Adrenal gland (tissue), 5 donors: ENCODE measurements around the gene MOB3B.

ENCODE experiments used
- CTCF ChIP-seq, 6 experiments: fragments of 450-650 bp in 4 of 6; fragments of 200-600 bp in 2 of 6; sonication (generic) in 1 of 6; IDR thresholded peaks; 1 replicate in 5 of 6; 2 replicates in 1 of 6; pipeline versions ENCODE4 v1.5.1 to v1.8.0; 2016 to 2021; ENCODE audit warnings: antibody characterized with exemption in 6 of 6, mild to moderate bottlenecking in 2 of 6, moderate library complexity in 1 of 6
- POLR2A ChIP-seq, 2 donors: fragments of 450-650 bp; IDR thresholded peaks; one replicate each; pipeline ENCODE4 v1.6.1; 2017; ENCODE audit warnings: antibody characterized with exemption in 2 of 2, mild to moderate bottlenecking in 2 of 2, moderate library complexity in 1 of 2
- donor health status: DM: no; HTN: no; CAD: no.

DNA sequence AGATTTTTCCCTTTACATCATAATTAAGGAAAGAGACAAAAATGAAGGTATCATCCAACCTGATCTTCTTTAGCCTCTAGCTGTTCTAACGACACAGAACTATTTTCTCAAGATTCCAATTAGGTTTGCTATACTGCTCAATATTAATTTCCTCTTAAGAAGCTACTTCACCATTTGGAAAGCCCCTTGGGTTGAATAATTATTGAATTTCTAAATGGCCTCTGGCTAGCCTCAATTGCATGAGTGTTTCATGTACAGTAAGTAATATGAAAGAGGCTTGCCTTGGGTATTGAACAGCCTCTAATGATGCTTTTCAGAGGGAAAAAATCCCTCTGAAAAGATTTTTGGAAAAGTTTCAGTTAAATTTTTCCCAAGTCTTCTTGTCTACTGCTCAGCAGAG lies 3.7 kb upstream of the MOB3B start:
- no peak for TF ChIP-seq POLR2A (IDR thresholded peaks at IDR 0.05)
- no peak for TF ChIP-seq CTCF (IDR thresholded peaks at IDR 0.05)
